ENCODE results near the gene AK2.

AK2 gene

DNA sequence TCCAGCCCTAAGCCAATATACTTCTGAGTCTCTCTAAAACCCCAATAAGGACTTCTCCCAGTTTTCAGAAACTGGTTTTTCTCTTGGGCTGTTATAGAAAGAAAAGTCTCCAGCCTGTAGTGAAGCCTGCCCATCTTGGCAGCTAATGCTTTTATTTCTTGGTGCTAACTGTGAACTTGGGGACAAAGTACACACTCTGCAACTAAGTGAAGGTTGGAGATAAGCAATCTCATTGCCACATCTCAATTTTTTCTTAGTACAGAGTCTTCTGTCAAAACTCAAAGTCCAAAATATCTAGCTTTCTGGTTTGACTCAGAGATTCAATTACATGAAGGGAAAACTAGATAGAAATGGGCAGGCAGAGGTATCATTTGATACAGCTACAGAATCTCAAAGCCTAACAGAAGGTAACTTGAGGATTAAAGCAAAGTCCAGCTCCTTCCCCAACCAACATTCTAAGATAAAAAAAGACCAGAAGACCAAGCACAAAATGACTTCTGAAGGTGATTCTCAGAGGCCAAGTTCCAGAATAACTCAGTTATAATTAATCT is 14.0 kb downstream of the AK2 start:
- H3K9ac ChIP-seq (ENCODE audit: low read depth, low read length), result no peak overlapping the region
- H3K4me1 ChIP-seq (ENCODE audit: insufficient read depth, low read length), result no peaks in the 10 kb centered on the region
- peaks cover 36% of the 10 kb centered on the region for H3K79me2 ChIP-seq (ENCODE audit: insufficient read depth, low read length)
- DNase-seq, result no peak
- peaks cover 80% of the 10 kb centered on the region for H3K36me3 ChIP-seq (ENCODE audit: insufficient read depth, low read length)
- no peaks in the 10 kb centered on the region for H3K27me3 ChIP-seq (ENCODE audit: insufficient read depth, low read length, poor library complexity)
- H3K27ac ChIP-seq (ENCODE audit: low read length), result no peak overlapping the region
- ATAC-seq (ENCODE audit: insufficient read depth, low read depth), result no peak
- TF ChIP-seq, protein P1, sequence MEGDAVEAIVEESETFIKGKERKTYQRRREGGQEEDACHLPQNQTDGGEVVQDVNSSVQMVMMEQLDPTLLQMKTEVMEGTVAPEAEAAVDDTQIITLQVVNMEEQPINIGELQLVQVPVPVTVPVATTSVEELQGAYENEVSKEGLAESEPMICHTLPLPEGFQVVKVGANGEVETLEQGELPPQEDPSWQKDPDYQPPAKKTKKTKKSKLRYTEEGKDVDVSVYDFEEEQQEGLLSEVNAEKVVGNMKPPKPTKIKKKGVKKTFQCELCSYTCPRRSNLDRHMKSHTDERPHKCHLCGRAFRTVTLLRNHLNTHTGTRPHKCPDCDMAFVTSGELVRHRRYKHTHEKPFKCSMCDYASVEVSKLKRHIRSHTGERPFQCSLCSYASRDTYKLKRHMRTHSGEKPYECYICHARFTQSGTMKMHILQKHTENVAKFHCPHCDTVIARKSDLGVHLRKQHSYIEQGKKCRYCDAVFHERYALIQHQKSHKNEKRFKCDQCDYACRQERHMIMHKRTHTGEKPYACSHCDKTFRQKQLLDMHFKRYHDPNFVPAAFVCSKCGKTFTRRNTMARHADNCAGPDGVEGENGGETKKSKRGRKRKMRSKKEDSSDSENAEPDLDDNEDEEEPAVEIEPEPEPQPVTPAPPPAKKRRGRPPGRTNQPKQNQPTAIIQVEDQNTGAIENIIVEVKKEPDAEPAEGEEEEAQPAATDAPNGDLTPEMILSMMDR (IDR thresholded peaks at IDR 0.05; ENCODE audit: borderline replicate concordance, extremely low read depth, low read length, poor library complexity, severe bottlenecking), result no peak
- no peak for TF ChIP-seq EZH2 (IDR thresholded peaks at IDR 0.05; ENCODE audit: borderline replicate concordance, low read depth, low read length, severe bottlenecking)
- H2AFZ ChIP-seq (ENCODE audit: low read depth, low read length), result no peak overlapping the region
- no peak overlapping the region for H3K4me3 ChIP-seq (ENCODE audit: low read depth in 1 of 2, low read length in 2 of 2)
- H3K9me3 ChIP-seq (ENCODE audit: insufficient read depth, low read length, severe bottlenecking), result no peaks in the 10 kb centered on the region
- peaks cover 37% of the 10 kb centered on the region for H4K20me1 ChIP-seq (ENCODE audit: insufficient read depth, low read length)
- H3K4me2 ChIP-seq (ENCODE audit: insufficient read depth, low read length), result no peak overlapping the region

DNA sequence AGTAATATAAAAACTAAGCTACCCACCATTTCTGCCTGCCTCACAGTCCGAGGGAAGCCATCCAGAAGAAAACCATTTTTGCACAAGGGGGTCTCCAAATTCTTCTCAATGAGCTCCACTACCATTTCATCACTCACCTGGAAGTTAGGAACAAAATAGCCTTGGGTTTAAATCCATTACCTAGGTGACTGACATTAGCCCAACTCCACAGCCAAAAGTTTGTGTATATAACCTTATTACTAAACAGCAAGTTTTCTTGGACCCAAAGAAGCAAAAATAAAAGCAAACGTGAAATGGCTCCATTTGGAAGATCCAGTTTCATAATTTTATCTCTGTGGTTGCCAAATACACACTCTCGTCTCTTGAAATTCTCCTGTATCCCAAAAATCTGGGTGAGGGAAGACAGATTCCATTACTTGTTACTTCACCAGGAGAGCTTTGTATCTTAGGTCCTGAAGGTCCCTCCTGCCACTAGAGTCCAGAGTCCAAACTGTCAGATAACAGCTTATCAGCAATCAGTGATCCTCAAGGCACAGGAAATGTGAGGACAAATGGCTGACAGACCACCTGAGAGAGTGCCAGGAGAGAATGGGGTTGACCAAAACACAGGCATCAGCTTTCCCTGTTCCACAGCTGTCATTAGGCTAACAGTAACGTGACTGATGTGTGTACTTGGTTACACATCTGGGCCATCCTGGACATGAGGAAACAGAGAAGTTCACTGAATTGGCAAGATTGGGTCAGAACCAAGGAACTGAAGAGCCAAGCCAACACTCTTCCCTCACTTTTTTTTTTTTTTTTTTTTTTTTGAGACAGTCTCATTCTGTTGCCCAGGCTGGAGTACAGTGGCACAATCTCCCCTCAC is 14.9 kb downstream of the AK2 start:
- no peak for ATAC-seq (ENCODE audit: insufficient read depth, low read depth)
- Histone ChIP-seq H3K79me2 (ENCODE audit: insufficient read depth, low read length) (peaks cover 28% of the 10 kb centered on the region), H3K4me1 (ENCODE audit: insufficient read depth, low read length) (no peaks in the 10 kb centered on the region), H3K4me3 (ENCODE audit: low read depth in 1 of 2, low read length in 2 of 2) (no peak overlapping the region), H3K27me3 (ENCODE audit: insufficient read depth, low read length, poor library complexity) (no peaks in the 10 kb centered on the region), H4K20me1 (ENCODE audit: insufficient read depth, low read length) (peaks cover 32% of the 10 kb centered on the region), H3K9ac (ENCODE audit: low read depth, low read length) (no peak overlapping the region), H3K4me2 (ENCODE audit: insufficient read depth, low read length) (no peak overlapping the region), H3K36me3 (ENCODE audit: insufficient read depth, low read length) (peaks cover 87% of the 10 kb centered on the region), H3K27ac (ENCODE audit: low read length) (no peak overlapping the region), H2AFZ (ENCODE audit: low read depth, low read length) (no peak overlapping the region), H3K9me3 (ENCODE audit: insufficient read depth, low read length, severe bottlenecking) (no peaks in the 10 kb centered on the region)
- TF ChIP-seq, protein P1 (IDR thresholded peaks at IDR 0.05; ENCODE audit: borderline replicate concordance, extremely low read depth, low read length, poor library complexity, severe bottlenecking), result no peak
- TF ChIP-seq EZH2 (IDR thresholded peaks at IDR 0.05; ENCODE audit: borderline replicate concordance, low read depth, low read length, severe bottlenecking), result no peak
- DNase-seq, result no peak

DNA sequence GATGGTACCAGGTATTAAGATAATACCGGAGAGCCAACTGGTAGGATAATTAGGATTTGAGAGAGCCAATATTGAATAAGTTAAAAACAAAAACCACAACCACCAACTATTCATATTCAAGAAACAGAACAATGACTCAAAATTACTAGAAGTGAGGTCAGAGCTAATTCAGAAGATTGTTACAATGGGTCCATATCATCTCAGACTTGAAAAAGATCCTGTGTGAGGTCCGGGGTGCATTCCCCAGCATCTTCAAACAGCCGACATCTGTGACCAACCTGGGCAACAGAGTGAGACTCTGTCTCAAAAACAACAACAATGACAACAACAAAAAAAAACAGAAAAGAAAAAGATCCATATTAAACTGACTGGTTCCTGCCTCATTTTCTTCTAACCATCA is 18.6 kb downstream of the AK2 start:
- Histone ChIP-seq H3K27ac (ENCODE audit: low read length) (no peak overlapping the region), H3K79me2 (ENCODE audit: insufficient read depth, low read length) (0 out of 2 replicates have a peak, but pooled peaks cover 3% of the 10 kb centered on the region), H3K4me3 (ENCODE audit: low read depth in 1 of 2, low read length in 2 of 2) (no peak overlapping the region), H3K36me3 (ENCODE audit: insufficient read depth, low read length) (peaks cover 86% of the 10 kb centered on the region), H2AFZ (ENCODE audit: low read depth, low read length) (no peak overlapping the region), H3K9ac (ENCODE audit: low read depth, low read length) (no peak overlapping the region), H3K9me3 (ENCODE audit: insufficient read depth, low read length, severe bottlenecking) (no peaks in the 10 kb centered on the region), H3K27me3 (ENCODE audit: insufficient read depth, low read length, poor library complexity) (no peaks in the 10 kb centered on the region), H3K4me1 (ENCODE audit: insufficient read depth, low read length) (no peaks in the 10 kb centered on the region), H4K20me1 (ENCODE audit: insufficient read depth, low read length) (peaks cover 9% of the 10 kb centered on the region; the same call in 1 of the 2 replicates), H3K4me2 (ENCODE audit: insufficient read depth, low read length) (no peak overlapping the region)
- ATAC-seq (ENCODE audit: insufficient read depth, low read depth) (no peak), DNase-seq (no peak)
- TF ChIP-seq, protein P1 (IDR thresholded peaks at IDR 0.05; ENCODE audit: borderline replicate concordance, extremely low read depth, low read length, poor library complexity, severe bottlenecking), result no peak
- TF ChIP-seq EZH2 (IDR thresholded peaks at IDR 0.05; ENCODE audit: borderline replicate concordance, low read depth, low read length, severe bottlenecking), result no peak
